B cell (primary cell): ENCODE data around the gene EPHB3.

ENCODE experiments used
- EZH2 ChIP-seq: IDR thresholded peaks from 2 replicates; pipeline ENCODE4 v1.6.1; 2012; ENCODE audit warnings: borderline replicate concordance, low read depth, mild to moderate bottlenecking, moderate library complexity, low read length; ENCODE audit not compliant: insufficient read depth, poor library complexity, severe bottlenecking
- TF ChIP-seq, protein P1 (sequence below): fragments of 200-600 bp; IDR thresholded peaks from one replicate; pipeline ENCODE4 v1.8.0; 2022; ENCODE audit warnings: antibody characterized with exemption, mild to moderate bottlenecking

DNA sequence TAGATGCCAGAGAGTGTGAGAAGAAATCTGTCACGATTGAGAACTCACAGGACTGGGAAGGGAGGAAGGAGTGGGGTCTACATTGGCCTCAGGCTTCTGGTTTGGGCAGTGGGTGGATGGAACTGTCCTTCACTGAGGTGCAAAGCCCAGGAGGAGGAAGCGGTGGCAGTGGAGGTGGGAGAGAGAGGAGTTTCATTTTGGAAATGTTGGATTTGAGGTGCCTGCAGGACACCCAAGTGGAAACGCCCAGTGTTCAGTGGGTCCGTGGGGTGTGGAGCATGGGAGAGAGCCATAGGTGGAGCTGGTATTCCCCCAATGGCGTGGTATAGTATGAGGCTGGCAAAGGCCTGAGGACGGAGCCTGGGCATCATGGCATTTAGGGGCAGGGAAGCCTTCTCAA lies 9.3 kb upstream of the EPHB3 start:
- TF ChIP-seq, protein P1, sequence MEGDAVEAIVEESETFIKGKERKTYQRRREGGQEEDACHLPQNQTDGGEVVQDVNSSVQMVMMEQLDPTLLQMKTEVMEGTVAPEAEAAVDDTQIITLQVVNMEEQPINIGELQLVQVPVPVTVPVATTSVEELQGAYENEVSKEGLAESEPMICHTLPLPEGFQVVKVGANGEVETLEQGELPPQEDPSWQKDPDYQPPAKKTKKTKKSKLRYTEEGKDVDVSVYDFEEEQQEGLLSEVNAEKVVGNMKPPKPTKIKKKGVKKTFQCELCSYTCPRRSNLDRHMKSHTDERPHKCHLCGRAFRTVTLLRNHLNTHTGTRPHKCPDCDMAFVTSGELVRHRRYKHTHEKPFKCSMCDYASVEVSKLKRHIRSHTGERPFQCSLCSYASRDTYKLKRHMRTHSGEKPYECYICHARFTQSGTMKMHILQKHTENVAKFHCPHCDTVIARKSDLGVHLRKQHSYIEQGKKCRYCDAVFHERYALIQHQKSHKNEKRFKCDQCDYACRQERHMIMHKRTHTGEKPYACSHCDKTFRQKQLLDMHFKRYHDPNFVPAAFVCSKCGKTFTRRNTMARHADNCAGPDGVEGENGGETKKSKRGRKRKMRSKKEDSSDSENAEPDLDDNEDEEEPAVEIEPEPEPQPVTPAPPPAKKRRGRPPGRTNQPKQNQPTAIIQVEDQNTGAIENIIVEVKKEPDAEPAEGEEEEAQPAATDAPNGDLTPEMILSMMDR: no peak
- TF ChIP-seq EZH2: no peak
